ENCODE measurements around the gene NR2C1.
A peak's percentile ranks its signal among the peaks of the same experiment; 100 is the strongest.

Gene NR2C1

GRCh38 chr12:95072900-95073697, at the start of gene NR2C1:
Gene NR2C1 (minus strand): TSS chr12:95073618. CDS start chr12:95067384, 6,234 bp downstream.
- Histone ChIP-seq H3K36me3 (ENCODE audit: control insufficient read depth in 2 of 2, insufficient read depth in 1 of 2, low read length in 2 of 2) (peaks cover 0 to 9% of the 10 kb centered on the region in 2 experiments; a peak in 2 of 3 replicates), H3K27ac (ENCODE audit: extremely low read depth, low read depth, low read length) (peak within 1 kb of the TSS; percentile 82), H3K9me3 (ENCODE audit: control insufficient read depth, insufficient read depth, low read depth, low read length) (no peaks in the 10 kb centered on the region), H3K4me1 (ENCODE audit: control insufficient read depth, insufficient read depth, low read length) (no peaks in the 10 kb centered on the region), H3K4me3 (ENCODE audit: low read depth, low read length) (peak within 1 kb of the TSS; percentile 87)
- ChIA-PET POLR2A (interaction anchor here (0.6 to 2.8 kb wide), 11 partner anchors 11 to 463 kb away, joined by 3 to 12 read pairs (median 3); partner anchors contain the start of genes FGD6, METAP2, NDUFA12 and VEZT), CTCF (interaction anchor here (0.6 to 2.4 kb wide), 18 partner anchors 9 to 486 kb away, joined by 3 to 28 read pairs (median 4); no protein-coding TSS in a partner anchor)
- no peak for TF ChIP-seq ZNF704 (tag by site-specific recombination; IDR thresholded peaks at IDR 0.05)
- TF ChIP-seq ZNF544 (tag by site-specific recombination; IDR thresholded peaks at IDR 0.05): no peak
- no peak for TF ChIP-seq ZNF529 (tag by site-specific recombination; IDR thresholded peaks at IDR 0.05; ENCODE audit: insufficient replicate concordance)
- no peak for TF ChIP-seq ZNF274 (IDR thresholded peaks at IDR 0.05; ENCODE audit: low read length)
- TF ChIP-seq ZNF274 (tag by site-specific recombination; IDR thresholded peaks at IDR 0.05; ENCODE audit: borderline replicate concordance): no peak
- TF ChIP-seq GFI1B (tag by site-specific recombination; IDR thresholded peaks at IDR 0.05): no peak
- TF ChIP-seq ZNF449 (tag by site-specific recombination; IDR thresholded peaks at IDR 0.05): no peak
- TF ChIP-seq ZNF184 (tag by site-specific recombination; IDR thresholded peaks at IDR 0.05): no peak
- TF ChIP-seq ZSCAN5A (tag by site-specific recombination; IDR thresholded peaks at IDR 0.05): peak; percentile 57; the same call in 1 of the 2 replicates
- peak; percentile 7 for TF ChIP-seq ZBTB11 (tag by site-specific recombination; conservative IDR thresholded peaks at IDR 0.05; ENCODE audit: low read depth)
- no peak for TF ChIP-seq ZNF366 (tag by site-specific recombination; conservative IDR thresholded peaks at IDR 0.05)
- peak; percentile 92 for TF ChIP-seq ZNF335 (tag by site-specific recombination; conservative IDR thresholded peaks at IDR 0.05)
- TF ChIP-seq REST (tag by site-specific recombination; IDR thresholded peaks at IDR 0.05): no peak
- TF ChIP-seq ZNF148 (tag by site-specific recombination; IDR thresholded peaks at IDR 0.05; ENCODE audit: borderline replicate concordance): no peak
- TF ChIP-seq ZSCAN4 (tag by site-specific recombination; IDR thresholded peaks at IDR 0.05): no peak; the same call in 1 of the 2 replicates
- TF ChIP-seq TRIM28 (IDR thresholded peaks at IDR 0.05; ENCODE audit: borderline replicate concordance, low read length): no peak
- TF ChIP-seq ZNF248 (tag by site-specific recombination; IDR thresholded peaks at IDR 0.05): no peak
- no peak; the same call in none of the 2 replicates for TF ChIP-seq ZNF660 (tag by site-specific recombination; IDR thresholded peaks at IDR 0.05)
- peak; percentile 63; the same call in 1 of the 2 replicates for TF ChIP-seq ZNF639 (tag by site-specific recombination; IDR thresholded peaks at IDR 0.05)

Data from HEK293 (cell line).